Lower leg skin (tissue), 3 donors: ENCODE measurements around the gene ZFP14.
"Not testable (repeated sequence)": the region's sequence is repeated elsewhere in the genome, so short reads cannot be mapped to it uniquely, and the experiment has no call there.

Experiments used
- POLR2A ChIP-seq, 2 donors: fragments of 450-650 bp; IDR thresholded peaks; one replicate each; pipeline ENCODE4 v1.6.1; 2016 to 2017; ENCODE audit warnings: antibody characterized with exemption in 2 of 2, mild to moderate bottlenecking in 1 of 2, moderate library complexity in 1 of 2
- TF ChIP-seq, protein P1 (sequence below), 3 donors: fragments of 450-650 bp; IDR thresholded peaks; one replicate each; pipeline ENCODE4 v1.5.1; 2016; ENCODE audit warnings: antibody characterized with exemption in 3 of 3, mild to moderate bottlenecking in 3 of 3, moderate library complexity in 2 of 3

DNA sequence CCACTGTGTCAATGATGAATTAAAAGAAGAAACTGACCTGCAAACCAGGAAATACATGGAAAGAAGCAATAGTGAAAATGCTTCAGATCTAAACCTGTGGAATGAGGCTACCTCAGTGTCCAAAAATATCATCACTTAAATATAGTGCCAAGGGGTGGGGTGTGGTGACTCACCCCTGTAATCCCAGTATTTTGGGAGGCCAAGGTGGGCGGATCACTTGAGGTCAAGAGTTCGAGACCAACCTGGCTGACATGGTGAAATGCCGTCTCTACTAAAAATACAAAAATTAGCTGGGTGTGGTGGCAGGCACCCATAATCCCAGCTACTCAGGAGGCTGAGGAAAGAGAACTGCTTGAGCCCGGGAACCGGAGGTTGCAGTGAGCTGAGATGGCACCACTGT lies 64.9 kb downstream of the ZFP14 start:
- TF ChIP-seq POLR2A (IDR thresholded peaks at IDR 0.05) = not testable (repeated sequence)
- TF ChIP-seq, protein P1, sequence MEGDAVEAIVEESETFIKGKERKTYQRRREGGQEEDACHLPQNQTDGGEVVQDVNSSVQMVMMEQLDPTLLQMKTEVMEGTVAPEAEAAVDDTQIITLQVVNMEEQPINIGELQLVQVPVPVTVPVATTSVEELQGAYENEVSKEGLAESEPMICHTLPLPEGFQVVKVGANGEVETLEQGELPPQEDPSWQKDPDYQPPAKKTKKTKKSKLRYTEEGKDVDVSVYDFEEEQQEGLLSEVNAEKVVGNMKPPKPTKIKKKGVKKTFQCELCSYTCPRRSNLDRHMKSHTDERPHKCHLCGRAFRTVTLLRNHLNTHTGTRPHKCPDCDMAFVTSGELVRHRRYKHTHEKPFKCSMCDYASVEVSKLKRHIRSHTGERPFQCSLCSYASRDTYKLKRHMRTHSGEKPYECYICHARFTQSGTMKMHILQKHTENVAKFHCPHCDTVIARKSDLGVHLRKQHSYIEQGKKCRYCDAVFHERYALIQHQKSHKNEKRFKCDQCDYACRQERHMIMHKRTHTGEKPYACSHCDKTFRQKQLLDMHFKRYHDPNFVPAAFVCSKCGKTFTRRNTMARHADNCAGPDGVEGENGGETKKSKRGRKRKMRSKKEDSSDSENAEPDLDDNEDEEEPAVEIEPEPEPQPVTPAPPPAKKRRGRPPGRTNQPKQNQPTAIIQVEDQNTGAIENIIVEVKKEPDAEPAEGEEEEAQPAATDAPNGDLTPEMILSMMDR (IDR thresholded peaks at IDR 0.05) = not testable (repeated sequence)
